ENCODE measurements around the gene USP10. TPM values are rescaled to one million over a fixed set of nuclear protein-coding genes. Genes with fewer than 3 reads are reported as not detected.

USP10 gene
- total and polyA plus RNA-seq, 4 donors: 18.5 to 77.5 (median 63.0) TPM

DNA sequence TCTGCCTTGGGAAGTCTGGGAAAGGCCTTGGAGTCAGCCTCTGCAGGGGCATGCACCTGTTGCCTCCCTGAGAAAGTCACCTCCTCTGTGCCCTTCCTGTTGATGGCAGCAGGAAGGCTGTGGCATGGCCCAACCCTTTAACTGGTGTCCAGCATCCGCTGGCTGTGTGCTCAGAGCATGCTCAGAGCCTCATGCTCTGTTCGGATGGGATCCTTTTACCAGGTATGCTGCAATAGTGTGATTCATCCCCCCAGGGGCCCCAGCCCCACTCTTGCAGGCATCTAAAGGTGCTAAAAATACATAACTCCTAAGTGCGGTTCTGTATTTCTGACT lies 26.6 kb upstream of the USP10 start:
- H3K4me3 ChIP-seq: no peak overlapping the region
- H3K9me3 ChIP-seq (ENCODE audit: control insufficient read depth in 4 of 4, insufficient read depth in 3 of 4, low read length in 3 of 4): no peaks in the 10 kb centered on the region
- DNase-seq (no peak), ATAC-seq (ENCODE audit: insufficient read depth, low FRiP score) (no peak)
- no peak for TF ChIP-seq CTCF (IDR thresholded peaks at IDR 0.05; ENCODE audit: control extremely low read depth, extremely low read depth)
- no peak overlapping the region for H3K9ac ChIP-seq (ENCODE audit: insufficient read depth in 1 of 2, low read length in 2 of 2)
- no peak overlapping the region for H3K27ac ChIP-seq (ENCODE audit: low read depth in 1 of 2, low read length in 1 of 2)
- H3K36me3 ChIP-seq (ENCODE audit: control insufficient read depth in 4 of 4, insufficient read depth in 4 of 4, low read length in 4 of 4): peaks cover 0 to 2% (median 0%) of the 10 kb centered on the region in 4 donors
- no peaks in the 10 kb centered on the region for H3K27me3 ChIP-seq (ENCODE audit: control insufficient read depth in 3 of 3, insufficient read depth in 3 of 3, low read length in 2 of 3)
- 86 to 87% methylated on average over 3 of the region's 3 CpGs for WGBS, 2 donors
- H3K4me1 ChIP-seq (ENCODE audit: control insufficient read depth in 5 of 5, insufficient read depth in 5 of 5, low read length in 5 of 5): peaks cover 0 to 2% (median 0%) of the 10 kb centered on the region in 5 donors

DNA sequence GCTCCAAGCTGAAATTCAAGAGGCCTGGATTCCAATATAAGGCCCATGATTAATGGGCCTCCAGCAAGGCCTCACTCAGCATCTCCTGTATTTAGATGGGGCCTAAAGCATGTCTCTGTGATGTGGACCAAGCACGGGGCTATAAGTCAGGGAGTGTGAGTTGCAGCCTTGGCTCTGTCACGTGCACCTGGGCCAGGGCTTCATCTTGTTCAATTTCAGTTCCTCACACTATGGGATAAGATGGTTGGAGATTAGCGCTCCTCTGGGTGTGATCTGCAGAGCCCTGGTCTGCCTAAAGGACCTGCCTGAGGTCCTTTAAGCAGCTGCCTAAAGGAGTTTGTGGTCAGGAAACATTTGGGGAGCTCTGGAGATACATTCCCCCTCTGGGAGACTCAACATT lies 26.2 kb upstream of the USP10 start:
- no peak overlapping the region for H3K9ac ChIP-seq (ENCODE audit: insufficient read depth in 1 of 2, low read length in 2 of 2)
- H3K27ac ChIP-seq (ENCODE audit: low read depth in 1 of 2, low read length in 1 of 2): no peak overlapping the region
- H3K4me1 ChIP-seq (ENCODE audit: control insufficient read depth in 5 of 5, insufficient read depth in 5 of 5, low read length in 5 of 5): peaks cover 0 to 2% (median 0%) of the 10 kb centered on the region in 5 donors
- WGBS, 2 donors: 85 to 86% methylated on average over 3 of the region's 3 CpGs
- H3K36me3 ChIP-seq (ENCODE audit: control insufficient read depth in 4 of 4, insufficient read depth in 4 of 4, low read length in 4 of 4): no peaks in the 10 kb centered on the region
- no peaks in the 10 kb centered on the region for H3K9me3 ChIP-seq (ENCODE audit: control insufficient read depth in 4 of 4, insufficient read depth in 3 of 4, low read length in 3 of 4)
- ATAC-seq (ENCODE audit: insufficient read depth, low FRiP score): no peak
- no peak overlapping the region for H3K4me3 ChIP-seq
- TF ChIP-seq CTCF (IDR thresholded peaks at IDR 0.05; ENCODE audit: control extremely low read depth, extremely low read depth): no peak
- no peak for DNase-seq
- H3K27me3 ChIP-seq (ENCODE audit: control insufficient read depth in 3 of 3, insufficient read depth in 3 of 3, low read length in 2 of 3): no peaks in the 10 kb centered on the region

DNA sequence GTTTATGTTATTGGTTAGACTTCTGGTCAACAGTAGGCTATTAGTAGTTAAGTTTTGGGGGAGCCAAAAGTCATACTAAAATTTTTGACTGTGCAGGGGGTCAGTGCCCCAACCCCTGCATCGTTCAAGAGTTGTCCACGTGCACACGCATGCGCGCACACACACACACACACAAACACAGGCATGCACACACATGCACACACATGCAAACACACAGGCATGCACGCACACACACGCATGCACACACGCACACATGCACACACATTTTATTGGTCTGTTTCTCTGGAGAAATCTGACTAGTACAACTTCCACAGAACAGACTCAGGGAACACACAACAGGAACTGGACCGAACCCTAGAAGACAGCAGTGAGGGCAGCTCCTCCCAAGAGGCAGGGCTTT lies 24.4 kb upstream of the USP10 start:
- peaks cover 0 to 2% (median 0%) of the 10 kb centered on the region in 5 donors for H3K4me1 ChIP-seq (ENCODE audit: control insufficient read depth in 5 of 5, insufficient read depth in 5 of 5, low read length in 5 of 5)
- no peaks in the 10 kb centered on the region for H3K27me3 ChIP-seq (ENCODE audit: control insufficient read depth in 3 of 3, insufficient read depth in 3 of 3, low read length in 2 of 3)
- WGBS, 2 donors: 82 to 93% methylated on average over 9 of the region's 9 CpGs
- no peak for TF ChIP-seq CTCF (IDR thresholded peaks at IDR 0.05; ENCODE audit: control extremely low read depth, extremely low read depth)
- ATAC-seq (ENCODE audit: insufficient read depth, low FRiP score): no peak
- H3K36me3 ChIP-seq (ENCODE audit: control insufficient read depth in 4 of 4, insufficient read depth in 4 of 4, low read length in 4 of 4): no peaks in the 10 kb centered on the region
- no peak overlapping the region for H3K27ac ChIP-seq (ENCODE audit: low read depth in 1 of 2, low read length in 1 of 2)
- H3K9me3 ChIP-seq (ENCODE audit: control insufficient read depth in 4 of 4, insufficient read depth in 3 of 4, low read length in 3 of 4): no peaks in the 10 kb centered on the region
- no peak for DNase-seq
- H3K9ac ChIP-seq (ENCODE audit: insufficient read depth in 1 of 2, low read length in 2 of 2): no peak overlapping the region
- no peak overlapping the region for H3K4me3 ChIP-seq

DNA sequence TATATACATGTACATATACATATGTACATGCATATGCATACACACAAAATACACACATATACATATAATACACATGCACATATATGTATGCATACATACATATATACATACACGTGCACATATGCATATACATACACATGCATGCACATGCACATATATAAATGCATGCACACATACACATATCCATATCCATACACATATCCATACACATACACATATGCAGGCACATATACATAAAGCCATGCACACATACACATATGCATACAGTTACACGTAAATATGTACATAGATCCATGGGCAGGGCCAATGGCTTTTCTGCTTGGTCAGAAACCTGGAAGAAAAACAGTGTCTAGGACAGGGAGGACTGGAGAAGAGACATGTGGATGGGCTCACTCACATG lies 23.9 kb upstream of the USP10 start:
- 96 to 97% methylated on average over 2 of the region's 2 CpGs for WGBS, 2 donors
- TF ChIP-seq CTCF (IDR thresholded peaks at IDR 0.05; ENCODE audit: control extremely low read depth, extremely low read depth): no peak
- Histone ChIP-seq H3K9me3 (ENCODE audit: control insufficient read depth in 4 of 4, insufficient read depth in 3 of 4, low read length in 3 of 4) (no peaks in the 10 kb centered on the region), H3K4me1 (ENCODE audit: control insufficient read depth in 5 of 5, insufficient read depth in 5 of 5, low read length in 5 of 5) (peaks cover 0 to 2% (median 0%) of the 10 kb centered on the region in 5 donors), H3K27ac (ENCODE audit: low read depth in 1 of 2, low read length in 1 of 2) (no peak overlapping the region), H3K36me3 (ENCODE audit: control insufficient read depth in 4 of 4, insufficient read depth in 4 of 4, low read length in 4 of 4) (no peaks in the 10 kb centered on the region), H3K27me3 (ENCODE audit: control insufficient read depth in 3 of 3, insufficient read depth in 3 of 3, low read length in 2 of 3) (no peaks in the 10 kb centered on the region), H3K4me3 (no peak overlapping the region), H3K9ac (ENCODE audit: insufficient read depth in 1 of 2, low read length in 2 of 2) (no peak overlapping the region)
- ATAC-seq (ENCODE audit: insufficient read depth, low FRiP score) (no peak), DNase-seq (no peak)
